GM19351 (cell line): ENCODE data around the gene PSMD11.
A peak's percentile ranks its signal among the peaks of the same experiment; 100 is the strongest.
"Not testable (repeated sequence)": the region's sequence is repeated elsewhere in the genome, so short reads cannot be mapped to it uniquely, and the experiment has no call there.

Source experiments
- ATAC-seq: cut with Tn5 transposase; IDR thresholded peaks from one replicate; pipeline ENCODE4 v1.9.1; 2021; ENCODE audit warnings: mild to moderate bottlenecking, moderate library complexity; ENCODE audit not compliant: unreplicated experiment

Gene PSMD11

GRCh38 chr17:32504166-32504990 is 60.1 kb downstream of the PSMD11 start:
- no peak for ATAC-seq

GRCh38 chr17:32508926-32509325 is 64.6 kb downstream of the PSMD11 start:
- ATAC-seq: no peak

GRCh38 chr17:32510466-32510865 is 66.2 kb downstream of the PSMD11 start:
- no peak for ATAC-seq

GRCh38 chr17:32512328-32512727 is 68.0 kb downstream of the PSMD11 start:
- no peak for ATAC-seq

GRCh38 chr17:32513579-32513978 is 69.3 kb downstream of the PSMD11 start:
- ATAC-seq: no peak

- ATAC-seq: no peak
Observed at GRCh38 chr17:32514606-32515005, 70.3 kb downstream of the PSMD11 start.

GRCh38 chr17:32515677-32516383 is 71.5 kb downstream of the PSMD11 start:
- peak; percentile 47 for ATAC-seq

- no peak for ATAC-seq
Observed at GRCh38 chr17:32516450-32516849, 72.1 kb downstream of the PSMD11 start.

- ATAC-seq: no peak
Observed at GRCh38 chr17:32516940-32517701, 72.8 kb downstream of the PSMD11 start.

GRCh38 chr17:32517982-32518381 is 73.7 kb downstream of the PSMD11 start:
- no peak for ATAC-seq

GRCh38 chr17:32518646-32519227 is 74.4 kb downstream of the PSMD11 start:
- ATAC-seq: no peak

GRCh38 chr17:32519228-32520103 is 75.2 kb downstream of the PSMD11 start:
- no peak for ATAC-seq

- ATAC-seq: no peak
Observed at GRCh38 chr17:32520104-32520701, 75.9 kb downstream of the PSMD11 start.

GRCh38 chr17:32520737-32521404 is 76.6 kb downstream of the PSMD11 start:
- ATAC-seq: no peak

GRCh38 chr17:32523017-32523680 is 78.8 kb downstream of the PSMD11 start:
- ATAC-seq: peak; percentile 45

- peak; percentile 52 for ATAC-seq
Observed at GRCh38 chr17:32523827-32524552, 79.7 kb downstream of the PSMD11 start.

- not testable (repeated sequence) for ATAC-seq
Observed at GRCh38 chr17:32524553-32524880, 80.2 kb downstream of the PSMD11 start.

- no peak for ATAC-seq
Observed at GRCh38 chr17:32525122-32525521, 80.8 kb downstream of the PSMD11 start.
